Measurements from ENCODE around the gene NEMP2.

NEMP2 gene

GRCh38 chr2:190553254-190553653 lies 18.7 kb upstream of the NEMP2 start:
- no peak for DNase-seq

GRCh38 chr2:190551928-190552327 lies 17.4 kb upstream of the NEMP2 start:
- no peak for DNase-seq

- no peak for DNase-seq
Observed at GRCh38 chr2:190550137-190550536, 15.6 kb upstream of the NEMP2 start.

GRCh38 chr2:190547886-190548285 lies 13.4 kb upstream of the NEMP2 start:
- DNase-seq, result no peak

- DNase-seq, result no peak
Observed at GRCh38 chr2:190546734-190547133, 12.2 kb upstream of the NEMP2 start.

GRCh38 chr2:190545555-190546385 lies 11.2 kb upstream of the NEMP2 start:
- DNase-seq, result no peak

- DNase-seq, result no peak
Observed at GRCh38 chr2:190545093-190545492, 10.6 kb upstream of the NEMP2 start.

- DNase-seq, result no peak
Observed at GRCh38 chr2:190540048-190540447, 5.5 kb upstream of the NEMP2 start.

- DNase-seq, result no peak
Observed at GRCh38 chr2:190538201-190538600, 3.7 kb upstream of the NEMP2 start.

- DNase-seq, result no peak
Observed at GRCh38 chr2:190537765-190538164, 3.2 kb upstream of the NEMP2 start.

GRCh38 chr2:190535586-190535985 lies 1.1 kb upstream of the NEMP2 start:
- DNase-seq, result peak; percentile 39

GRCh38 chr2:190535121-190535439 lies 558 bp upstream of the NEMP2 start:
- DNase-seq, result no peak

- no peak for DNase-seq
Observed at GRCh38 chr2:190533968-190534309, 583 bp downstream of the NEMP2 start.

GRCh38 chr2:190533175-190533967 lies 1.2 kb downstream of the NEMP2 start:
- DNase-seq, result no peak

GRCh38 chr2:190532581-190532980 lies 1.9 kb downstream of the NEMP2 start:
- no peak for DNase-seq

- no peak for DNase-seq
Observed at GRCh38 chr2:190530248-190530900, 4.1 kb downstream of the NEMP2 start.

- no peak for DNase-seq
Observed at GRCh38 chr2:190529486-190530247, 4.9 kb downstream of the NEMP2 start.

- DNase-seq, result no peak
Observed at GRCh38 chr2:190528521-190529001, 6.0 kb downstream of the NEMP2 start.

- DNase-seq, result no peak
Observed at GRCh38 chr2:190527918-190528317, 6.6 kb downstream of the NEMP2 start.

- no peak for DNase-seq
Observed at GRCh38 chr2:190527214-190527613, 7.3 kb downstream of the NEMP2 start.

GRCh38 chr2:190526105-190526750 lies 8.3 kb downstream of the NEMP2 start:
- no peak for DNase-seq

GRCh38 chr2:190524928-190525327 lies 9.6 kb downstream of the NEMP2 start:
- no peak for DNase-seq
